Erythroblast (primary cell): ENCODE results near the gene EPB41L4B.

Experiments used
- DNase-seq, 2 experiments: peaks; one replicate each; lab custom pipeline; 2025; lab: John Stamatoyannopoulos, UW
- GATA1 ChIP-seq: IDR thresholded peaks from 2 replicates; pipeline ENCODE4 v1.6.1; 2011; ENCODE audit warnings: low read depth, mild to moderate bottlenecking, control low read depth, low read length, moderate library complexity
- POLR2A ChIP-seq: IDR thresholded peaks from 2 replicates; pipeline ENCODE4 v1.6.1; 2011; ENCODE audit warnings: mild to moderate bottlenecking, low read length

The EPB41L4B gene

DNA sequence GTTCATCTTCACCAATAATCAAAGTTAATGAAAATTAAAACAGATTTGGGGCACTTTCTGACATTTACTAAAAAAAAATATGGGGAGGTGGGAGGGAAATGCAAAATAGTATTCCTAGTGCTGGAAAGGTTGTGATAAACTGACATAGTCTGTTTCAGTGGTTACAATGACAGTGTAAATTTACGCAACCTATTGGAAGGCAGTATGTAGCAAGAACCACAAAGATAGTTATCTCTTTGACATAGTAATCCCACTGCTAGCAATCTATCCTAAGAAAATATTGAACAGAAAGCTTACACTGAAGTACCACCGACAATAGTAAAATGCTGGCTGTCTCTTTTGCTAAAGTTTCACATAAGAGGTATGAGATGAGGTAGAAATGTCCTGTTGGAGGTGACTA, 15.1 kb upstream of the EPB41L4B start:
- DNase-seq: no peak
- TF ChIP-seq POLR2A: no peak
- no peak for TF ChIP-seq GATA1

DNA sequence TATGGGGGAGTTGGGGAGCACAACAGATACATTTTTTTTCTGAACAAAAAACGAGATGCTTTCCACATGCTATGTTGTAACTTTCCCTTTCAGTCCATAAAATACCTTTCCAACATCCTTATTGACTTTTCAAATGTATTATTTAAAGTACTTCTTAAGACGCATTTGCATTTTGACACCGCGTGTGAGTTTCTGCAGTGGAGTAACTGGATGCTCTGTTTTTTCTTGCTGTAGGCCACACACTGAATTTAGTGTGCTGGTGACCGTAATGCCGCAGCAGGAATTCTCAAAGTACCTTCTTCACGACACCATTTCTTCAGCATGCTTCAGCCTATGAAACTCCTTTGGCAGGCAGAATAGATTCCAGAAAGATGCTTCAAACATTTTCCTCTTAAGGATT, 14.3 kb upstream of the EPB41L4B start:
- no peak for TF ChIP-seq POLR2A
- no peak for TF ChIP-seq GATA1
- DNase-seq: no peak

DNA sequence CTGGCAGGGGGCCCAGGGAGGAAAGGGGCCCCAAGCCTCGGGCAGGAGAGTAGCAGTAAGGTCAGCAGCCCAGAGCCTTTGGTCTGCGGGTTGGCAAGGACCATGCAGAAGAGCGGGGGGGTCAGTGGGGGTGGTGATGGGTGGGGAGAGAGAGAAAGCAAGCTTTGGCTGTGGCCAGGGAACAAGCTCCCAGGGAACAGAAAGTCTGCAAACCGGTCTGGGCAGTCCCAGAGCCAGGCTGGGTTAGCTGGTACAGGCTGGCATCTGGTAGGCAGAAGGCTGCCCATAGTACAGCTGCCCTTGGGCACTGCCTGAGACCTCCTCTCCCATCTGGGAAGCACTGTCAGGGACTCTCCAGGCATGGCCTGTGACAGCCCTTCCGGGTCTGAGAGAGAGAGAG, 10.5 kb upstream of the EPB41L4B start:
- no peak for DNase-seq
- TF ChIP-seq GATA1: no peak
- no peak for TF ChIP-seq POLR2A

DNA sequence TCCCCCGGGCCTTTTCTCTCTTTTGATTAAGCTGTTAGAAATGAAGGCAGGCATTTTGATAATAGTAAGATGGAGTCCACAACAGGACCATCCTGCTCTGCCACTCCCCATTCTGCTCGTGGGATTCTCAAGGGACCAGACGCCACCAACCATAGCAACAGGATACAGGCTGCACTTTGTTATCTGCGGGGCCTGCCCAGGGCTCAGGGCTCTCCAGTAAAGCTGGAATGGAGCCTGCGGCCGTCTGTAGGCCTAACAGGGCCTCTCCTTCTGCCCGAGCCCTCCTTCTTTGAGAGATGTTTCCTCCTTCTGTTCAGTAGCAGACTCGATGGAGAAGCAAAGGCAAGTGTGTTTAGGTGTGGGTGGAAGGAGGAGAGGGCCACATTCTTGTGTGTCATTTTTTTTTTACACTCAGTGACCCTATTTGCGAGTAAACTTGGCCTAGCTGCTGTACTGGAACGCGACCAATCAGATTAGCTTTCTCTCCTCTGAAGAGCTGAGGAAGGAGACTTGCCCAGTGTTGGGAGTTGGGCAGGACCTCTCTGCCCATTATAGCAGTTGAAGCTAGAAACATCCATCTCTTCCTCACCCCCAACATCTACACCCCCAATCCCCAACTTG, 8.9 kb upstream of the EPB41L4B start:
- peak; percentile 27 to 54 for DNase-seq
- TF ChIP-seq POLR2A: no peak
- TF ChIP-seq GATA1: no peak

DNA sequence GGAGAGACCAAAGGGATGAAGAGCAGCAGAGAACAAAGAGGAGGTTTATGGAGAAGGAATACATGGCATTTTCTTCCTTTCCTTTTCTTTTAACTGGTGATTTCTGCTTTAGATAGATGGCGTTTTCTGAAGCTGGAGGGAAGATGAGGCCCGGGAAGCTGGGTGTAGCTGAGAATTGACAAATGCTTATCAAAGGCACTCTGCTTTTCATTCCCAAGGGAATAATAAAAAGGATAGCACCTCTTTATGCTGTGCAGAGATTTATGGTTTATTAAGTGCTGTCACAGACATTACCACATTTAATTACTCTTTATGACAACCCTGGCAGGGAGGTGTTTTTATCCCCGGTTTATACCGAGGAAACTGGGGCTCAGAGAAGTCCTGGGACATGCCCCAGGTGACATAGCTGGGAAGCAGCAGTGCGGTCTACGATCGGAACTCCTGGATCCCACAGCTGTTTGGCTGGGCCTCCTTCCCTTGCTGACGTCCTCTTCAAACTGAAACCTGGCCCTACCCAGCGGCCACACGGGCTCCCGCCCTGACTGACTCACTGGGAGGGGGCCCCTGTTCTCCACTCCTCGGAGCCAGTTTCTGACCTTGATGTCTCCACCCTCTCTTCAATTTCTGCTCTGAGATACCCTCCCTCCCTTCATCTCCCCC, 8.2 kb upstream of the EPB41L4B start:
- TF ChIP-seq POLR2A (no peak), GATA1 (no peak)
- DNase-seq: peak; percentile 6 to 53

DNA sequence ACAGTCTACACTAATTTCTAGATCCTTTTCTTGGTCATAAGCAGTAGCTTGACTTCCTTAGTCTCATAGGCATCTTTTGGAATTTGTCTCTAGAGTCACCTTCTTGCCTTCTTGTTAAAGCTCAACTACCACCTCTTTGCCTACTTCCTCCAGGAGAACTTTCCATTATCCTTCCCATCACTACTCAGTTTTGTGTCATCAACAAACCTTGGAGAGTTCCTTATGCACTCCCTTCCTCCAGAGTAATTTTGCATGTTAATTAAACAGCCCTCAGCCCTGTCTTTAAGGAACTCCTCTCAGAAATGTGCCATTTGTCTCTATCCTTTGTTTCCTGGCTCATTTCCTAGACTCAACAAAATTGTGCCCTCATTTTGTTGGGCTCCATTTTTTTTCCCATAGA, 4.2 kb upstream of the EPB41L4B start:
- DNase-seq: no peak
- TF ChIP-seq GATA1: no peak

DNA sequence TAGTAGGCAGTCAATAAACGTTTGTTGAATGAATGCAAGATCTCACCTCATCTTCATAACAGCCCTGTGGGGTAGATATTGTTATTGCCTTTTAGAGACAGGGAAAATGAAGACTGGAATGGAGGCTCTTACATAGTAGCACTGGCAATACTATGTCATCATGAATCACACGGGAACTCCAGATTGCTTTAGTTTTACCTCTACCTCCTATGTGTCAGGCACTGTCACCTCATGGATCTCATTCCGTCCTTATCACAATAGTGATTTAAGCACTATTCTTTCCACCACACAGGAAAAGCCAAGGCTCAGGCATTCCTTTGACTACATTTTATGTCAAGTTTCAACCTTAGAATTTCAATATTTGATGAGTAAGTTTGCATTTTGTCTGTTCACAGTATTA, 2.9 kb upstream of the EPB41L4B start:
- no peak for DNase-seq
- no peak for TF ChIP-seq POLR2A
- TF ChIP-seq GATA1: no peak

DNA sequence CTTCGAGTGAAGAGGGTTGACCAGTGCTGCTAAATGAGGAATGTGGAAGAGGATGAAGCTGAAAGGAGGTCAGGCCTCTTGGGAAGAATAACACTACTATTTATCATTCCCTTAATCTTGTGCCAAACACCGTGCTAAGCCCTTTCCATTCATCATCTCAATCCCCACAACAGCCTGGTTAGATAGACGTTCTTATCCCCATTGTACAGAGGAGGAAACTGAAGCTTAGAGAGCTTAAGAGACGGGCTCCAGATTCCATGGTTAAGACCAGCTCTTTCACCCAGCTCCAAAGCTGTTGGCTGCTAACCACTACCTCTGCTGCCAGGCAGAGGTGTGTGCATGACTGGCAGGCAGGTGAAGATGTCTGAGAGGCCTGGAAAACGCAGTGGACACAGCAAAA, 868 bp upstream of the EPB41L4B start:
- TF ChIP-seq GATA1 (no peak), POLR2A (no peak)

DNA sequence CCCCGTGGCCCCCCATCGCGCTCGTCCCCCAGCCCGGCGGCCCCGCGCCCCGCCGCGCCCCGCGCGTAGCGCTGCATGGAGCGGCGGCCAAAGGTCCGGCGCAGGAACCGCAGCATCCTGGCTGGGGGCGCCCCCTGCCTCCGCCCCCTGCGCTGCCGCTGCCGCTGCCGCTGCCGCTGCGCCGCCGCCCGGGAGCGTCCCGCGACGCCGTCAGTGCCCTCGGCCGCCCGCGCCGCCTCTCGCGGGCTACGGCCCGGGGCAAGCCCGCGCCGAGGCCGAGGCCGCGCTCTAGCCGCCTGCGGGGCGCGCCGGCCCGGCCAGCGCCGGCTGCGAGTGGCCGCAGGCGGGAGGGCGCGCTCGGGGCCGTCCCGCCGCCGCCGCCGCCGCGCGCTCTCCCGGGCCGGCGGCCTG, 523 bp downstream of the EPB41L4B start:
- peak; percentile 23 to 38 for DNase-seq
- TF ChIP-seq GATA1 (no peak), POLR2A (no peak)

More for the DNA sequence above, 868 bp upstream of the EPB41L4B start:
- no peak for DNase-seq

DNA sequence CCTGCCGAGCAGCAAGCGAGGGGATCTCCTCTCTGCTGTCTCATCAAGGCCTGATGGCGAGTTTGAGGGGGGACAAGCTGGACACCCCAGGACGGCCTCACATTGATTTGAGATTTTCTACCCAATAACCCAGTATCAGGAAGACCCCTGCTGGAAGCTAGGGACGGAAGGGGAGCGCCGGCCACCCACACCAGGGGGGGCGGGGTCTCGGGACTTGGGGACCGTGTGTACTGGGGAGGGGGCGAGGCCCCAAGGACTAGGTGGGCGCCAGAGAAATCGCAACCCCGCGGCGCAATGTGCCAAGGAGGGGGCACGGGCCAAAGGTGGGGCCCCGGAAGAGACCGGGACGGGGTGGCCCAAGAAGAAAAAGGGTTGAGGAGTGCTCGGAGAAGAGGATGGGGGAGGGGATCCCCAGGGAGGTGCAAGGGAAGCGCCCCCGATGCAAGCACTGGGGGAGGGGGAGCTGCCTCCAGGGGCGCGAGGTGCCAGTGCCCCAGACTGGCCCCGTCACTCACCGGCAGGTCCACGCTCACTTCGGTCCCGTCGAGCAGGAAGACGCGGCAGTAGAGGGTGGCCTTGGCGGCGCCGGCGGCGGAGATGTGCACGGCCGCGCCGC, 1.1 kb downstream of the EPB41L4B start:
- no peak for TF ChIP-seq GATA1
- no peak for TF ChIP-seq POLR2A
- DNase-seq: peak; percentile 17 to 27

DNA sequence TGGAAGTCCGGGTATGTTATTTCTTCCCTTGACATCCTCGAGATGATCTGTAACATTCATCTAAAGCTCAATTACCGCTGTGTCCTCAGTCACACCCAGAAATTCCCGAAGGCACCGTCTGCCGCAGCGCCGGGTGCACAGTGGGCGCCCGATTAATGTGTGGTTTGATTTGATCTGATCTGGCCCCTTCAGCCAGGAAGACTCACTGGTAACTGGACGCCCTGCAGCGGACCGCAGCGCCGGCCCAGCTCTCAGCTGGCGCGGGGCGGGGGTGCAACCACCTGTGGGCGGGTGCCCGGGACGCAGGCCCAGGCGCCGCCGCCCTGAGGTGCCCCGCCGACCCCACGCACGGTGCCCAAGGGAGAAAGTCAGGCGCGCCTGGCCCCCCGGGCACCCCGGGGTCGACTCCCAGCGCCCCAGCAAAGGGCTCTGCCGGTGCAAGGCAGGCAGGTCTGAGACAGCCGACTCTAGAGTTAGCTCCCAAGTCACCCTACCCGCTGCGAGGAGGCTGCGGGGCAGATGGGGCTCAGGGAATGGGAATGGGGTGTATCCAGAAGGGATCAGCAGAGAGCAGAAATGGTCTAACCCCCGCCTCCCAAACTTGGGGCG, 1.7 kb downstream of the EPB41L4B start:
- no peak for TF ChIP-seq GATA1
- TF ChIP-seq POLR2A: no peak
- DNase-seq: peak in 1 of 2 experiments; percentile 8

DNA sequence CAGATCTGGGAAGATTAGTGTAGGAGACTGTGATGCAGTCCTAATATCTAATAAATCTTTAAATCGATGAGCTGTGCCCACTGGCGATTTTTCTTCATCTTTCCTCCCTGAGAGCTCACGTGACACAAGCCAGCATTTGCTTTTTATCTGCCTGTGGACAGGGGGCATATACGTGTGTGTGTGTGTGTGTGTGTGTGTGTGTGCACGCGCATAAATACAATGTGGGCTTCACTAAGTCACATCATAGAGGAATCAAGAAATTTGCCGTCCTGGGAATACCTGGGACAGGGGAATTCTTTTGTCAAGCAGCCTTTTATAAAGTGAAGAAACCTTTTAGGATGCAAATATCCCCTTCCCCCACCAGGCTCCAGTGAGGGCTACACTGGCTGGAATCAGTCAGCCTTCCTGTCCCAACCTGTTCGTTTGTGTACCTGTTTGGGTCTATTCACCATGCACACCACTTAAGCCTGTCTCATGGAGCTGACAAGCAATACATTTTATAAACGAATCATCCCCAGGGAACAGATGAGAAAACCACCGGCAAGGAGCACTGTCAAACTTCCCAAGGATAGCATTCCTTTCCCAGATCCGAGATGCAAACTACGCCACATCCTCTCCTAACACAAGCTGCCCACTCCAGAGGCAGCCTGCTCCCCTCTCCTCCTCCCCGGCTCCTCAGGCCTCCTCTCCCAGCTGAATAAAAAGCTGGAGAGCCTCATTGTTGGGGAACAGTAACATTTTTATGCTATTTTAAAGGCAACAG, 2.7 kb downstream of the EPB41L4B start:
- TF ChIP-seq POLR2A (no peak), GATA1 (no peak)
- DNase-seq: peak in 1 of 2 experiments; percentile 12

DNA sequence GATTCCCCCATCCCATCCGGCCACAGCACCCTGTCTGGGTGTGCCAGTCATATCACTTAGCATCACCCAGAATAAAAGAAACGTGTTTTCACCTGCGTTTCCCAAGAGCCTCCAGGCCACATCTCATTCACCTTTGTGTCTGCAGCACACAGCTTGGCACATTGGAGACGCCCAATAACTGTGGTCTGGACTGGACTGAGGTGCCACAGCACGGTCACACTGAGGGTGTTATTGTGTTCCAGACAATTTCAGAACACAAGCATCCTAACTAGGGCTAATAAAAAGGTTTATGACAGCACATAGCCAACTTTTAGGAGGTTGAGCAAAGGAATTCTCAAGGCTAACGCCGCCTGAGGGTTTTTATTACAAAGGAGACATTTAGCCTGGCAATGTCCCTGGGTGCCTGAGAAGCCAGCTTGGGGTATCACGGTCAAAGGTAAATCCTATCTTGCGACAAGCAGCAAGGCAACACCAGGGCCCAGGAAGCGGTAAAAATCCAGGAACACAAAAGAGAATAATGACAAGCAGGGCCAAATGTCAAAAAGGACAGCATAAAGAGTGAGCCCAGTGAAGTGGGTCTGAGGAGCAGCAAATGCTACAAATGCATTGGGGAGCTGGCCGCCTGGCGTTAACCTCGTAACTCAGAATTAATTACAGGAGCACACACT, 3.4 kb downstream of the EPB41L4B start:
- TF ChIP-seq POLR2A (no peak), GATA1 (no peak)
- DNase-seq: no peak
